ENCODE data around the gene PIK3IP1. TPM values are rescaled to one million over a fixed set of nuclear protein-coding genes. Genes with fewer than 3 reads are reported as not detected.

The PIK3IP1 gene
- total and polyA plus RNA-seq, 10 of the 15 experiments (the other 5 are each of a cell fraction or from before 2014, with no cell fraction given) = 0.77 to 6.5 (median 3.0) TPM

- Histone ChIP-seq H4K20me1 (ENCODE audit: control insufficient read depth, insufficient read depth) (no peaks in the 10 kb centered on the region), H3K27ac (ENCODE audit: control insufficient read depth, insufficient read depth) (no peak overlapping the region), H3K4me3 (no peak overlapping the region), H3K9me3 (replicated peaks; ENCODE audit: control insufficient read depth, insufficient read depth, low read length) (no peaks in the 10 kb centered on the region), H3K4me1 (ENCODE audit: control insufficient read depth, insufficient read depth, low read length) (peaks cover 7% of the 10 kb centered on the region), H3K27me3 (replicated peaks in 1 of 2; ENCODE audit: control insufficient read depth in 2 of 2, insufficient read depth in 2 of 2, low read length in 1 of 2) (no peaks in the 10 kb centered on the region), H3K36me3 (ENCODE audit: control insufficient read depth in 2 of 2, insufficient read depth in 2 of 2, low read length in 1 of 2) (no peaks in the 10 kb centered on the region), H3K4me2 (ENCODE audit: control insufficient read depth, insufficient read depth) (no peak overlapping the region), H2AFZ (ENCODE audit: control insufficient read depth, low read depth, low read length) (no peak overlapping the region), H3K79me2 (ENCODE audit: control insufficient read depth, insufficient read depth, low read length) (no peaks in the 10 kb centered on the region), H3K9ac (ENCODE audit: control insufficient read depth, insufficient read depth, low read length) (no peak overlapping the region)
- 53% methylated on average over 3 of the region's 3 CpGs for WGBS (ENCODE audit: insufficient coverage, insufficient replicate concordance, low lambda C conversion rate, missing lambda C conversion rate)
- FAIRE-seq = no peak
- ChIA-PET CTCF (interaction anchor here (0.6 to 10.4 kb wide), 3 partner anchors 11 to 154 kb away, joined by 3 to 91 read pairs (median 3); no protein-coding TSS in a partner anchor), SMC1A (ENCODE audit: uncharacterized antibody, unreplicated experiment) (interaction anchor here (0.7 kb wide), 1 partner anchor 143 kb away, joined by 3 read pairs; no protein-coding TSS in a partner anchor), RAD21 (ENCODE audit: unreplicated experiment) (no interaction called here), POLR2A (interaction anchor here (1.0 kb wide), 1 partner anchor 335 kb away, joined by 3 read pairs; no protein-coding TSS in a partner anchor)
- no TSS peak for BruUV-seq (replicated peaks)
- no peak for ATAC-seq
- in situ Hi-C loops (cut with MboI) (no loop called here), intact Hi-C loops (cut with micrococcal nuclease; ENCODE audit: unreplicated experiment) (no loop called here)
- TF ChIP-seq CBX5 (IDR thresholded peaks at IDR 0.05; ENCODE audit: low read depth) = no peak
- no peak for TF ChIP-seq NR2F1 (conservative IDR thresholded peaks at IDR 0.05)
- DNase-seq (ENCODE audit: low read depth, low spot score) = no peak
Observed at GRCh38 chr22:31302537-31302936, 10.2 kb upstream of the PIK3IP1 start.

GRCh38 chr22:31302006-31302405 lies 9.7 kb upstream of the PIK3IP1 start:
- DNase-seq (ENCODE audit: low read depth, low spot score) (no peak), FAIRE-seq (no peak), ATAC-seq (no peak)
- Histone ChIP-seq H3K79me2 (ENCODE audit: control insufficient read depth, insufficient read depth, low read length) (no peaks in the 10 kb centered on the region), H3K4me2 (ENCODE audit: control insufficient read depth, insufficient read depth) (no peak overlapping the region), H3K27me3 (replicated peaks in 1 of 2; ENCODE audit: control insufficient read depth in 2 of 2, insufficient read depth in 2 of 2, low read length in 1 of 2) (no peaks in the 10 kb centered on the region), H4K20me1 (ENCODE audit: control insufficient read depth, insufficient read depth) (no peaks in the 10 kb centered on the region), H3K4me3 (no peak overlapping the region), H2AFZ (ENCODE audit: control insufficient read depth, low read depth, low read length) (no peak overlapping the region), H3K27ac (ENCODE audit: control insufficient read depth, insufficient read depth) (no peak overlapping the region), H3K4me1 (ENCODE audit: control insufficient read depth, insufficient read depth, low read length) (peaks cover 7% of the 10 kb centered on the region), H3K9ac (ENCODE audit: control insufficient read depth, insufficient read depth, low read length) (no peak overlapping the region), H3K9me3 (replicated peaks; ENCODE audit: control insufficient read depth, insufficient read depth, low read length) (no peaks in the 10 kb centered on the region), H3K36me3 (ENCODE audit: control insufficient read depth in 2 of 2, insufficient read depth in 2 of 2, low read length in 1 of 2) (no peaks in the 10 kb centered on the region)
- TF ChIP-seq EP300 (IDR thresholded peaks at IDR 0.05; ENCODE audit: borderline replicate concordance in 1 of 2, control insufficient read depth in 1 of 2, low read depth in 2 of 2, low read length in 2 of 2) (no peak), ESRRA (IDR thresholded peaks at IDR 0.05; ENCODE audit: low read length) (no peak), KAT2A (conservative IDR thresholded peaks at IDR 0.05; ENCODE audit: control insufficient read depth, low read depth, low read length) (no peak), MEF2A (IDR thresholded peaks at IDR 0.05; ENCODE audit: insufficient read depth, low read depth, low read length) (no peak), E2F4 (IDR thresholded peaks at IDR 0.05; ENCODE audit: low read depth, low read length) (no peak), CBX3 (IDR thresholded peaks at IDR 0.05; ENCODE audit: borderline replicate concordance, low read depth) (no peak), CREB1 (IDR thresholded peaks at IDR 0.05; ENCODE audit: low read depth) (no peak)
- POLR2A ChIA-PET = interaction anchor here (0.5 to 1.0 kb wide), 3 partner anchors 8 to 336 kb away, joined by 3 to 4 read pairs (median 3); no protein-coding TSS in a partner anchor
- no TSS peak for BruUV-seq (replicated peaks)
- CTCF ChIA-PET = interaction anchor here (1.1 to 10.4 kb wide), 3 partner anchors 10 to 194 kb away, joined by 4 to 91 read pairs (median 11); partner anchors contain the start of gene PIK3IP1
- SMC1A ChIA-PET (ENCODE audit: uncharacterized antibody, unreplicated experiment) = interaction anchor here (0.7 to 1.6 kb wide), 6 partner anchors 9 to 144 kb away, joined by 3 to 4 read pairs (median 3); partner anchors contain the start of gene PIK3IP1
- RAD21 ChIA-PET (ENCODE audit: unreplicated experiment) = interaction anchor here (1.0 kb wide), 1 partner anchor 12 kb away, joined by 4 read pairs; no protein-coding TSS in a partner anchor
- in situ Hi-C loops (cut with MboI) = no loop called here
- intact Hi-C loops (cut with micrococcal nuclease; ENCODE audit: unreplicated experiment) = no loop called here

Measured in GM12878 (cell line).